ENCODE results near the gene GALNT17.

Gene GALNT17

DNA sequence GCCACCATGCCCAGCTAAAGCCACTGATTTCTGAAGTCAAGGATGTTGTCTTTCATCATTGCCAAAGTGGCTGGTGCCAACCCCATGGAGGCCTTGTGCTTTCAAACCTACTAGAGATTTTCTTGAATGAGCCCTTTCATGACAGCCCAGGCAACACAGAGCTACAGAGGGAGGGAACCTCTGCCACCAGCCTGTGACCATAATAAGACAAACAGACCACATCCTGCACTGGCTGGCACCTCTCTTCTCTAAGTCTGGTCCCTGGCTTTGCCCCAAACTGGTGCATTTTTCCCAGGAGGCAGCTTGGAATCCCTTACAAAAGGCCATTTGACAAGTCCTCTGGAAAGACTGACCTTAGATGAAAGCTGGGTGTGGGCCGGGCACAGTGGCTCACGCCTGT lies 348.8 kb downstream of the GALNT17 start:
- H3K36me3 ChIP-seq (ENCODE audit: control insufficient read depth, insufficient read depth, low read length) = no peaks in the 10 kb centered on the region
- TF ChIP-seq, protein P1, sequence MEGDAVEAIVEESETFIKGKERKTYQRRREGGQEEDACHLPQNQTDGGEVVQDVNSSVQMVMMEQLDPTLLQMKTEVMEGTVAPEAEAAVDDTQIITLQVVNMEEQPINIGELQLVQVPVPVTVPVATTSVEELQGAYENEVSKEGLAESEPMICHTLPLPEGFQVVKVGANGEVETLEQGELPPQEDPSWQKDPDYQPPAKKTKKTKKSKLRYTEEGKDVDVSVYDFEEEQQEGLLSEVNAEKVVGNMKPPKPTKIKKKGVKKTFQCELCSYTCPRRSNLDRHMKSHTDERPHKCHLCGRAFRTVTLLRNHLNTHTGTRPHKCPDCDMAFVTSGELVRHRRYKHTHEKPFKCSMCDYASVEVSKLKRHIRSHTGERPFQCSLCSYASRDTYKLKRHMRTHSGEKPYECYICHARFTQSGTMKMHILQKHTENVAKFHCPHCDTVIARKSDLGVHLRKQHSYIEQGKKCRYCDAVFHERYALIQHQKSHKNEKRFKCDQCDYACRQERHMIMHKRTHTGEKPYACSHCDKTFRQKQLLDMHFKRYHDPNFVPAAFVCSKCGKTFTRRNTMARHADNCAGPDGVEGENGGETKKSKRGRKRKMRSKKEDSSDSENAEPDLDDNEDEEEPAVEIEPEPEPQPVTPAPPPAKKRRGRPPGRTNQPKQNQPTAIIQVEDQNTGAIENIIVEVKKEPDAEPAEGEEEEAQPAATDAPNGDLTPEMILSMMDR (IDR thresholded peaks at IDR 0.05; ENCODE audit: insufficient read depth, low read length, poor library complexity, severe bottlenecking) = no peak
- no peak overlapping the region for H3K4me3 ChIP-seq (replicated peaks; ENCODE audit: low read depth, low read length)
- no peaks in the 10 kb centered on the region for H3K27me3 ChIP-seq (replicated peaks; ENCODE audit: control insufficient read depth, insufficient read depth, low read length)
- no peak for DNase-seq (ENCODE audit: extremely low read depth, insufficient read length)

DNA sequence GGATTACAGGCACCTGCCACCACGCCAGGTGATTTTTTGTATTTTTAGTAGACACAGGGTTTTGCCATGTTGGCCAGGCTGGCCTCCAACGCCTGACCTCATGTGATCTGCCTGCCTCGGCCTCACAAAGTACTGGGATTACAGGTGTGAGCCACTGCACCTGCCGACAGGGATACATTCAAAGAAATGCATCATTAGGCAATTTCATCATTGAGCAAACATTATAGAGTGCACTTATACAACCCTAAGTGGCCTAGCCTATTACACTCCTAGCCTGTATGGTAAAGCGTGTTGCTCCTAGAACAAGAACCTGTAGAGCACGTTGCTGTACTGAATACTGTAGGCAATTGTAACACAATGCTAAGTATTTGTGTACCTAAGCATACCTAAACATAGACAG lies 350.3 kb downstream of the GALNT17 start:
- DNase-seq (ENCODE audit: extremely low read depth, insufficient read length) = no peak
- TF ChIP-seq, protein P1 (IDR thresholded peaks at IDR 0.05; ENCODE audit: insufficient read depth, low read length, poor library complexity, severe bottlenecking) = no peak
- Histone ChIP-seq H3K36me3 (ENCODE audit: control insufficient read depth, insufficient read depth, low read length) (no peaks in the 10 kb centered on the region), H3K4me3 (replicated peaks; ENCODE audit: low read depth, low read length) (no peak overlapping the region), H3K27me3 (replicated peaks; ENCODE audit: control insufficient read depth, insufficient read depth, low read length) (no peaks in the 10 kb centered on the region)

DNA sequence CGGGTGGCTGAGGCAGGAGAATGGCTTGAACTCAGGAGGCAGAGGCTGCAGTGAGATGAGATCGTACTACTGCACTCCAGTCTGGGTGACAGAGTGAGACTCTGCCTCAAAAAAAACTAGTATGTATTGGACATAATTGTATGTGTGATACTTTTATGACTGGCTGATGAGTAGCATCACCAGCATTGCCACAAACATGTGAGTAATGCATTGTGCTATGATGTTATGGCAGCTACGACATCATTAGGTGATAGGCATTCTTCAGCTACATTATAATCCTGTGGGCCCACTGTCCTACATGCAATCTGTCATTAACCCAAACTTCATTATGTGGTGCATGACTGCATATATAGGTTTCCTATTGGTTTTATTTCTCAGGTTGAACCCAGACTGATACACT lies 352.4 kb downstream of the GALNT17 start:
- Histone ChIP-seq H3K36me3 (ENCODE audit: control insufficient read depth, insufficient read depth, low read length) (no peaks in the 10 kb centered on the region), H3K4me3 (replicated peaks; ENCODE audit: low read depth, low read length) (no peak overlapping the region), H3K27me3 (replicated peaks; ENCODE audit: control insufficient read depth, insufficient read depth, low read length) (no peaks in the 10 kb centered on the region)
- DNase-seq (ENCODE audit: extremely low read depth, insufficient read length) = no peak
- TF ChIP-seq, protein P1 (IDR thresholded peaks at IDR 0.05; ENCODE audit: insufficient read depth, low read length, poor library complexity, severe bottlenecking) = no peak

DNA sequence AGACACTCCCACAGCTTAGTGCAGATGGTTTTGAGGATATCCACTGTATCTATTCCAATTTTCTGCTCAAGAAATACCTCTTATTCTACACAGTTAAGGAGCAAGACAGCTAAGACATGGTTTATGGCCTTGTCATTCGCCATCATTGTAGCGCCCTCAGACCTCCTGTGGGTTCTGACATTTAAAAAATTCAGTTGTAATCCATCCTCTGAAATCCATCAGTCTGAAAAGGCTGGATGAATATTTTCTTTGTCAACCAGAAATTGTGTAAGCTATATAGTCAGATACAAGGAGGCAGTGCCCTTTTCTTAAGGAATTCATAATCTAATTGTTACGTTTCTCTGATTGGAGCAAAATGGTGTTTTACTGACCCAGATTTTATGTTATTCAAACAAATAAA lies 353.6 kb downstream of the GALNT17 start:
- TF ChIP-seq, protein P1 (IDR thresholded peaks at IDR 0.05; ENCODE audit: insufficient read depth, low read length, poor library complexity, severe bottlenecking) = no peak
- no peaks in the 10 kb centered on the region for H3K27me3 ChIP-seq (replicated peaks; ENCODE audit: control insufficient read depth, insufficient read depth, low read length)
- H3K36me3 ChIP-seq (ENCODE audit: control insufficient read depth, insufficient read depth, low read length) = no peaks in the 10 kb centered on the region
- DNase-seq (ENCODE audit: extremely low read depth, insufficient read length) = no peak
- no peak overlapping the region for H3K4me3 ChIP-seq (replicated peaks; ENCODE audit: low read depth, low read length)

DNA sequence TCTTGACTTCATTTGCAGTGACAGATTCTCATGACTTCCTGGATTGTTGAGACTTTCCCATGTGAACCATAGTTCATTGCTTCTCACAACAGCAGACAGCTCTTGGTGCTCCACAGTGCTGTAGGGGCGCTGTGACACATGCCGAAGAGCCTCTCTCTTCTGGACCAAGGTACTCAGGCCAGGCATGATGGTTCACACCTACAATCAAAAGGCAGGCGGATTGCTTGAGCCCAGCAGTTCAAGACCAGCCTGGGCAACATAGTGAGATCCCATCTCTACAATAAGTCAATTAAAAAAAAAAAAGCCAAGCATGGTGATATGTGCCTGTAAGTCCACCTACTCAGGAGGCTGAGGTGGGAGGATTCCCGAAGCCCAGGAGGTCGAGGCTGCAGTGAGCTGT lies 354.5 kb downstream of the GALNT17 start:
- H3K27me3 ChIP-seq (replicated peaks; ENCODE audit: control insufficient read depth, insufficient read depth, low read length) = no peaks in the 10 kb centered on the region
- no peaks in the 10 kb centered on the region for H3K36me3 ChIP-seq (ENCODE audit: control insufficient read depth, insufficient read depth, low read length)
- DNase-seq (ENCODE audit: extremely low read depth, insufficient read length) = no peak
- TF ChIP-seq, protein P1 (IDR thresholded peaks at IDR 0.05; ENCODE audit: insufficient read depth, low read length, poor library complexity, severe bottlenecking) = no peak
- H3K4me3 ChIP-seq (replicated peaks; ENCODE audit: low read depth, low read length) = no peak overlapping the region
